DMS153 treated with DMSO at 0.1 percent for 48 hours (cell line): ENCODE results near the gene CYSRT1.
"Not testable (repeated sequence)": the region's sequence is repeated elsewhere in the genome, so short reads cannot be mapped to it uniquely, and the experiment has no call there.

Experiments
- DNase-seq: peaks from one replicate; lab custom pipeline; 2025; ENCODE audit not compliant: unreplicated experiment; lab: John Stamatoyannopoulos, UW

The CYSRT1 gene

DNA sequence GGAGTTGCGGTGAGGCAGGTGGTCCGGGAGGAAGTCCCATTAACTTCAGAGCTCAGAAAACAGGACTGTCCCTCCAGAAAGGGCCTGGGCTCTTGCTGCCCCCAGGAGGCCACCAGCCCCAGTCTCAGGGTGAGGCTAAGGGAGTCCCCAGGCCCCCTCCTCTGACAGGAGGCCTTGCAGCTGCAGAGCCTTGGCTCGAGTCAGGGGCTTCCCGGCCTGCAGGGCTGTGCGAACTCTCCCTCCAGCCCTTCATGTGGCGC is 22.9 kb downstream of the CYSRT1 start:
- no peak for DNase-seq

DNA sequence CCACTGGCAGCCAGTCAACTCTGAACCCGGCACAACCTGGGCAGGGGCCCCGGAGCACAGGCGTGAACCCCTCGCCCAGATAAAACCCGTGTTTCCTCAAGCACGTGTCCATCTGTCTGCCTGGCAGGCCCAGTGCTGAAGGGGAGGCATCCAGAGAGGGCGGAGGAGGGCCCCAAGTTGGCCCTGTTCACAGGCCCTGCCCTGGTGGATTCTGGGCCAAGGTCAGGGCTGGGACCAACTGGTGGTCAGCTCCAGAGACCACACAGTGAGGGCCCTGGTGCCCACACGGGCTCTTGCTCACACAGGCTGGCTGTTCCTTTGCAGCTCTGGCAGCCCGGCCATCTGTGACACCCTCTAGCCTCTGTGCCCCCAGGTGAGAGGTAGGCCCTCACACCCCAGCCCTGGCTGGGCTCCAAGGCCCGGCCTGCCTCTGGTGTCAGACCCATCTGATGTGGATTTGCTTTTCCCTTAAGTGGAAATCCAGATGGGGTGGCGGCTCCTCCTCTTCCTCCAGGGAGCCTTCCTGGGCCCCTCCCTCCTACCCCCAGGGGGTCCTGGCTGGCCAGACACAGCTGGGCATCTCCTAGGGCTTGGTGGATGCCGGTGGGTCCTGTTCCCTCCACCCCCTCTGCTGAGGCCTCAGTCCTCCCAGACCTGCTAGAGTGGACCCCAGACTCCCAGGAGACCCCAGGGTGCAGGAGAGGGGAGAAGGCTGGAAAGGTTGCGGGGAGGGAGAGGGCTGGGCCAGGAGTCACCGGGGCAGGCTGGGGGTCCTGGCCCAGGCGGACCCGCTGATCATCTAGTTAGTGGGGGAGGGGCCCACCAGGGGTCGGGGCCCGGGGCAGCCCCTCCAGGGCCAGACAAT is 25.6 kb downstream of the CYSRT1 start:
- DNase-seq: no peak

DNA sequence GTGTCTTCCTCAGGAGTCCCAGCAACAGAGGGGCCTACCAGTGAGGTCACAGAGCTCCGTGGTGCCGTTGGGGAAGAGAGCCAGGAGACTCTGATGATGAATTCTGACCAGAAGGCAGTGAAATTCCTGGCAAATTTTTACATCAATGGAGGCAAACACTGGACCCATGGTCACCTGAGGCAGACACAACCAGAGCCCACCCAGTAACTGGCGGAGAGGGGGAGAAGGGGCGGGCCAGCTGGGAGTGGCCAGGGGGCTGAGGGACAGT is 26.2 kb downstream of the CYSRT1 start, which contains the start of gene STPG3:
Gene STPG3 (plus strand): TSS at position 93 of the 268 bp plus-strand sequence. CDS start 1 bp downstream, at position 94.
- DNase-seq: no peak

DNA sequence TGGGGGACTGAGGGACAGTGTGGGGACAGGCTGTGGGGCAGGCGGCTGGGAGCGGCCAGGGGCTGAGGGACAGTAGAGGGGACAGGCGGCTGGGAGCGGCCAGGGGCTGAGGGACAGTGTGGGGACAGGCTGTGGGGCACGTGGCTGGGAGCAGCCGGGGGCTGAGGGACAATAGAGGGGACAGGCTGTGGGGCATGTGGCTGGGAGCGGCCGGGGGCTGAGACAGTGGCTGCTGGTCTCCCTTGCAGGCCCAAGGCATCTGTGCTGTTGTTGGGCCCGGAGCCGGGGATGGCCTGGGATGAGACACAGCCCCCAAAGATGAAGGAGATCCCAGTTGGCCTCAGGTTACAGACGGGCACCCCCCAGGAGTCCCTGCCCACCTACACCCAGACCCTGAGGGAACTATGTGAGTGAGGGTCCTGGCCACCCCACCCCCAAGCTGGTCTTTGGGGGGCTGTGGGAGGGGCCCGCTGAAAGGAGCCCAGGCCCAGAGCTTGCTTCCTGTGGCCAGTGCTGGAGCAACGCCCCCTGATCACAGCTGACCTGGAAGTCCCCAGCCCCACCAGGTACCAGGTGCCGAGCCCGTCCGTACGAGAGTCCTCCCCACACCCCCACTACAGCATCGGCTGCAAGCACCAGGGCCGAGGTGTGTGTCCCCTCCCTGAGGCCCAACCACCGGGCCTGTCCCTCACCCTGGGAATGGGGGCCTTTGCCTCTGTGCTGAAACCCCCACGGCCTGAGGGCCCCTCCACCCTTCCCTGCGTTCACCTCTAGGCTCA is 26.7 kb downstream of the CYSRT1 start:
- no peak for DNase-seq

DNA sequence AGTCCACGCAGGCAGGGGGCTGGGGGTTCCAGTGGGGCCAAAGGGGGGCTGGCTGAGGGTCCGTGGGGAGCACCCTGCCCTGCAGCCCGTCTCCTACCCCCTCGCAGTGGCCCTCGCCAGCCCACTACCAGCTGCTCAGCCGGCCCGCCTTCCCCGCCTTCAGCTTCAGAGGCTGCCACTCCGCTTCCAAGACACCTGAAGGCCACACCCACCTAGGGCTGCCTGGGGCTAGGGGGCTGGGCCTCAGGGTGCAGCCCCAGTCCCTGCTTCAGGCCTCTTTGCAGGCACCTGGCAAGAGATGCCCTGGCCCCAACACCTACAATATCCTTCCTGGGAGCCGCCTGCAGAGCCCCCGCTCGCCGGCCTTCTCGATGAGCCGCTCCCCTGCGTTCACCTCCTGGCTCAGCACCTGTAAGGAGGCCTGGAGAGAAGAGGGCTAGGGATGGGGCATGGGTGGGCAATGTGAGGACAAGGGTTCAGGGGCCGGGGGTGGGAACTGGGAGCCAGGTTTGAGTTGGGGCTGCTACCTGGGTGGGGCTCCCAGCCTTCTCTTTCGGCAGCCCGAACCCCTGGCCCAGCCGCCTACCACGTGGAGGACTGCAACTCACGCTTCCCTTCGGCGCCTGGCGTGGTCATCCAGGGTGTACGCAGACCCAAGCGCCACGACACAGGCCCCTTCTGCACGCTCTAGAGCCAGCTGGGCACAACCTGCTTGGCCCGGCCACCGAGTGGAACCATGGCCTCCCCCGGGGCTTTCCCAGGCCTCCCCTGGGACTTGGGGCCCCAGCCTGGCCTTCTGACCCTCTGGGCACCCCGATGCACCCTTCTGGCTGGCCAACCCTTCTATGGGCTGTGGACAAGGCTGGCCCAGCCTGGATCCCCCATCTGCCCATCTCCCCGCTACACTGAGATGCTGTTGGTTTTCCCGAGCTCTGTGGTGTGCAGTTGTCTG is 27.9 kb downstream of the CYSRT1 start:
- peak; percentile 18 for DNase-seq

DNA sequence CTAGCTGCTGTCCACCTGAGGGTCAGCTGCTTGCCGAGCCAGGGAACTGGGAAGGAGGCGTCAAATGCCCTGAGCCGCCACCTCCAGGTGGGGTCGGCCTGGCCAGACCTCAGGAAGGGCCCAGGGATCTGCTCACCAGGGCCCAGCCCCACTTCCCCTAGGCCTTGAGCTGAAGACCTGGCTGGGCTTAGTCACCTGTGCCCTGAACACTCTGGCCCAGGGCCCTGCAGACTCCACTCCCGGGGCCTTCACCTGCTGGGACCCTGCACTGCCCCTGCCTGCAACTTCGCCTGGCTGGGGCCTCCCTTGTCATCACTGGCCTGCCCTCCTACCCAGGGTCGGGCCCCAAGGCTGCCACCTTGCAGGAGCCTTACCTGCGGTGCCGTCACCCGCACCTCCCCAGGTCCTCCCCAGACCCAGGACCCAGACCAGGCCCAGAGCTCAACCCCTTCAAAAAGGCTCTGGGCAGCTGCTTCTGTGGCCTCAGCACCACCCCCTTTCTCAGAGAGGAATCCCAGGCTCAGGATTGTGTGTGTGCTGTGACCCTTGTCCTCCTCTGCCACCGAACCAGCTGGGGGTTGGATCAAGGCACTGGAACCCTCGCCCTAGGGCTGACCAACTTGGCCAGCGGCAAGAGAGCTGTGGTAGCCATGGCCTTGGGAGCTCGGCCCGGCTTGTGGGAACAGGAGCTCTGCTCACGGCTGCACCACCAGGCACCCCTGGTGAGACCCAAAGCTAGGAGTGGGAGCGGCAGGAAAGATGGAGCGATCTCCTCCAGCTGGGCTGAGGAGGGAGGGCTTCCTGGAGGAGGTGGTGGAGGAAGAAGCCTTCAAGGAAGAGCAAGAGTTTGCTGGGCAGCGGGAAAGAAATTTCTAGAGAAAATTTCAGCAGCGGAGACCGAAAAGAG is 29.0 kb downstream of the CYSRT1 start:
- no peak for DNase-seq

DNA sequence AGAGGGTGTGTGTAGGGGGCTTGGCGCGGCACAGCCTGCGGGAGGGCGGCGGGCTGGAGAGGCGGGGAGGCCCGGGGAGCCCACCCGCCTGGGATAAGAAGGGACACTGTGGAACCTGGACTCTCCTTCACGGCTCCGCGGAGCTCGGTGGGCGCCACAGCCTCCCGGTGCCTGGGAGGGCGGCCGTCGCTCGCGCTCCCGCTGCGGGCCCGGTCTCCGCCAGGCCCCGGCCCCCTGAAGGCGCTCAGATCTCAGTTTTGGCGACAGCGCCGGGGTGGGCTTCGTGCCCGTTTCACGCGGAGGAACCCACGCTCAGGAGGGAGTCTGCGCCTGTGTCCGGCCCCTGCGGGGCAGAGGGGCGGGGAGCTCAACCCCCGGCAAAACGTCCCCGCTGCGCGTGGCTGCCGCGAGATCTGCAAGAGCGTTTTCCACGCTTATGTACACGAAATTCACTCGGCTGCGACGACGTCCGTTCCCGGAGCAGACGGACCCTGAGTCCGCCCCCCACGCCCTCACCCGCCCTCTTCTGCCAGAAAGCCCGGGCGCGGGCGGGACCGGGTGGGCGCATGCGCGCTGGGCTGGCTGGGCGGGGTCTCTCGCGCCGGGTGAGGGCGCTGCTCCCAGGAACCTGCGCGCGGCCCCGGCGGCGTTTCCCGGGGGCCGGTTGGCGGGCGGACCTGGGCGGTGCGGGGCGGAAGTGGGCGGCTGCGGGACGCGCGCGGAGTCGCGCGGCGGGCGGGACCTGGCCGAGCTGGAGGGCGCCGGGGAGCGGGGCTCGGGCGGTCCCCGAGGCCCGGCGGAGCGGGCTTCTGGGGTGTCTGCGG is 29.9 kb downstream of the CYSRT1 start, which contains the start of gene NELFB:
Gene NELFB (plus strand): TSS at position 704 of the 824 bp plus-strand sequence.
- peak; percentile 68 for DNase-seq

DNA sequence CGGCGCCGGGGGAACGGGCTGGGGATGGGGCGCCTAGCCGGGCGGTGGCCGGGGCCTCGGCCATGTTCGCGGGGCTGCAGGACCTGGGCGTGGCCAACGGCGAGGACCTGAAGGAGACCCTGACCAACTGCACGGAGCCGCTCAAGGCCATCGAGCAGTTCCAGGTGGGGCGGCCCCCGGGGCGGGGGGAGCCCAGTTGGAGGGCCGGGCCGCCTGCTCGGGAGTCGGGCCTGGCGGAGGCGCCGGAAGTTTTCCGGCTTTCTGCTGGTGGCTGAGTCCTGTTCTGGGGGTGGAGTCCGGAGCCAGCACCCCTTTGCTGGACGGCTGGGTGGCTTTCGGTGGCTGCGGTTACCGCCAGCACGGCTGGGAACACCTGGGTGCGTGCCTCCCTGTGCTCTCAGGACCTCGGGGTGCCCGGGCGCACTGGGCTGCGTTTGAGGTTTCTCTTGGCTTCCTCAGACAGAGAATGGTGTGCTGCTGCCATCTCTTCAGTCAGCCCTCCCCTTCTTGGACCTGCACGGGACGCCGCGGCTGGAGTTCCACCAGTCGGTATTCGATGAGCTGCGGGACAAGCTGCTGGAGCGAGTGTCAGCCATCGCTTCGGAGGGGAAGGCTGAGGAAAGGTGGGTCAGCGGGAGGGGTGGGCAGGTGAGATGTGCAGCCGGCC is 30.6 kb downstream of the CYSRT1 start:
- DNase-seq: no peak

DNA sequence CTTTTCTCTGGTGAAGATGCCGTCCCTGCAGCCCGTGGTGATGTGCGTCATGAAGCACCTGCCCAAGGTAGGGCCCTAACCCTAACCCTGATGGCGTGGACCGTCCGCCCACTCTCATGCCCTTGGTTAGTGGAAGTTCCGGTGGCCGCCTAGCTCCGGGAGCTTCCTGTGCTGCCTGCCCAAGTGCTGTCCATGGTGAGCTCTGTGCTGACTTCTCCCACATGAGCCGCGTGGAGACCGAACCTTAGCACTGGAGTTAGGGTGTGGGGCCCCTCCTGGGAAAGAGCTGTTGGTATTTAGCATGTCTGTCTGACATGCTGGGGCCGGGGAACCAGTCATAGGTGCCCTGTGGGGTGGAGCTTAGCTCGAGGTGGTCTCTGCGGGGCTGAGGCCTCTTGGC is 31.4 kb downstream of the CYSRT1 start:
- no peak for DNase-seq

DNA sequence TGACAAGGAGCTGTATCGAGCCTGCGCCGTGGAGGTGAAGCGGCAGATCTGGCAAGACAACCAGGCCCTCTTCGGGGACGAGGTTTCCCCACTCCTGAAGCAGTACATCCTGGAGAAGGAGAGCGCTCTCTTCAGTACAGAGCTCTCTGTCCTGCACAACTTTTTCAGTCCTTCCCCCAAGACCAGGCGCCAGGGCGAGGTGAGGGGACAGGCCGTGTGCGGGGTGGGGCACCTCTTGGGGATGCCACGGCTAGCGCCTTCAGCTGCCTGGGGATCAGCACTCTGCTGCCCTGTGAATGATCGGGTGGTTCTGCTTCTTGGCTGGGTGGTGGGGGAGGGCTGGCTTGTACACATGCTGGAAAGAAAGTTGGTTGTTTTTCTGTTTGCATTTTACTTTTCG is 31.9 kb downstream of the CYSRT1 start:
- no peak for DNase-seq

DNA sequence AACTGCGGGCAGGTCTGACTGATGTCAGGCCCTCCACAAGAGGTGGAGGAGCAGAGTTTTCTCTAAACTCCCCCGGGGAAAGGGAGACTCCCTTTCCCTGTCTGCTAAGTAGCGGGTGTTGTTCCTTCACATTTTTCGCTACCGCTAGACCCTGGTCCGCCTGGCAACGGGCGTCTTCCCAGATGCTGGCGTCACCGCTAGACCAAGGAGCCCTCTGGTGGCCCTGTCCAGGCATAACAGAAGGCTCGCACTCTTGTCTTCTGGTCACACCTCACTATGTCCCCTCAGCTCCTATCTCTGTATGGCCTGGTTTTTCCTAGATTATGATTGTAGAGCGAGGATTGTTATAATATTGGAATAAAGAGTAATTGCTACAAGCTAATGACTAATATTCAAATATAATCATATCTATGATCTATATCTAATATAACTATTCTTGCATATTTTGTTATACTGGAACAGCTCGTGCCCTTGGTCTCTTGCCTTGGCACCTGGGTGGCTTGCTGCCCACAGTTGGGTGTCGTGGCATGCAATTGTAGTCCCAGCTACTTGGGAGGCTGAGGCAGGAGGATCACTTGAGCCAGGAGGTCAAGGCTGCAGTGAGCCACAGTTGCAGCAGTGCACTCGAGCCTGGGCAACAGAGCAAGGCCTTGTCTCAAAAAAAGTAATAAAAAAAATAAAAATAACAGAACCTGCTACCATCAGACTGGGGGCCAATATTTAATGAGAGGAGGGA is 37.4 kb downstream of the CYSRT1 start:
- DNase-seq: not testable (repeated sequence)

DNA sequence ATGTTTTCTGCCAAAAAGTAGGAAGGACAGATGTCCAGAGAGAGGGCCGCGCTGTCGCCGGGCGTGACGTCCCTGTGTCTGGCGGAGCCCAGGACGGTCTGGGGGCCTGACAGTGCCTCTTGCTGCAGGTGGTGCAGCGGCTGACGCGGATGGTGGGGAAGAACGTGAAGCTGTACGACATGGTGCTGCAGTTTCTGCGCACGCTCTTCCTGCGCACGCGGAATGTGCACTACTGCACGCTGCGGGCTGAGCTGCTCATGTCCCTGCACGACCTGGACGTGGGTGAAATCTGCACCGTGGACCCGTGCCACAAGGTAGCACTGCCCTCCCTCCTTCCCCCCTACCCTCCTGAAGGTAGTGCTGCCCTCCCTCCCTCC is 37.9 kb downstream of the CYSRT1 start:
- no peak for DNase-seq

DNA sequence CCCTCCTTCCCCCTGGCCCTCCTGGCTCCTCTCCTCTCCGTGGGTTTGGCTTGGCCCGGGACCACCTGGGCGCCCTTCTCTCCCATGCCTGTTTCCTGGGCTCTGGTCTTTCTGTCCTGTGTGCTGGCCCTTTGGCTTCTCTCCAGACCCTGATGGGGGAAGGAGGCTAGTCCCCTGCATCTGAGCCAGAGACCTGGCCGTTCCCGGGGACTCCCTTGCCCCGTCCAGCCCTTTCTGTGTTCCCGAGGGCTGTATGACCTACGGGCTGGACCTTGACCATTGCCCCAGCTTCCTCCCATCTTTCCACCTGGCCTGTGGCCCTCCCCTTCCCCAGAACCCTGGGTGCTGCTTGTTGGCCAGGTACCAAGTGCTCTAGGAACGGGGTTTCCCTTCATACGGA is 38.5 kb downstream of the CYSRT1 start:
- no peak for DNase-seq

DNA sequence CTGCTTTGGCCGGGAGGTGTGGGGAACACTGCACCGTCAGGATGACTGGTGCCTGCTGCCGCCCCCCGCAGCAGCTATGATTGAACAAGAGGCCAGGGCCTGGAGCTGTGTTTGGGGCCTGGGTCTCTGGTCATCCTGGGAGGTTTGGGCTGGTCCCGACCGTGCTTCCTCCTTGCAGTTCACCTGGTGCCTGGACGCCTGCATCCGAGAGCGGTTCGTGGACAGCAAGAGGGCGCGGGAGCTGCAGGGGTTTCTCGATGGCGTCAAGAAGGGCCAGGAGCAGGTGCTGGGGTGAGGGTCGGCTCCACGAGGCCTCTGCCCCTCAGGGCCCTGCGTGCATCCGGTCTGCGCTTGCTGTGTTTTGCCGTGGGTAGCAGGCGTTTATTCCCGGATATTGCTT is 39.1 kb downstream of the CYSRT1 start:
- DNase-seq: no peak

DNA sequence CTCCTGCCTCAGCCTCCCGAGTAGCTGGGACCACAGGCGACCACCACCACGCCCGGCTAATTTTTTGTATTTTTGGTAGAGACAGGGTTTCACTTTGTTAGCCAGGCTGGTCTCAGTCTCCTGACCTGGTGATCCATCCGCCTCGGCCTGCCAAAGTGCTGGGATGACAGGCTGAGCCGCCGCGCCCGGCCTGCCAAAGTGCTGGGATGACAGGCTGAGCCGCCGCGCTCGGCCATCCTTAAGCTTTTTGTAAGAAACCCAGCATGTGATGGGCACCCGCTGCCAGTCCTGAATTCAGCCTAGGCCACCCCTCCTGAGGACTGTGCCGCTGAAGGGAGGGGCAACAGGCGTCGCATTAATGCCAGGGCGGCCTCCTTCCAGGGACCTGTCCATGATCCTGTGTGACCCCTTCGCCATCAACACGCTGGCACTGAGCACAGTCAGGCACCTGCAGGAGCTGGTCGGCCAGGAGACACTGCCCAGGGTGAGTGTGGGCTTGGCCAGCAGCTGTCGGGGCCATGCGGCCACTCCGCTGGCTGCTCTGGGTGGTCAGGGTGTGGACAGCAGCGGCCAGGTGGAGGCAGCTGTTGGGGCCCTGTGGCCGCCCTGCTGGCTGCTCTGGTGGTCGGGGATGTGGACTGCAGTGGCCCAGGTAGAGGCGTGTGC is 40.7 kb downstream of the CYSRT1 start:
- no peak for DNase-seq

DNA sequence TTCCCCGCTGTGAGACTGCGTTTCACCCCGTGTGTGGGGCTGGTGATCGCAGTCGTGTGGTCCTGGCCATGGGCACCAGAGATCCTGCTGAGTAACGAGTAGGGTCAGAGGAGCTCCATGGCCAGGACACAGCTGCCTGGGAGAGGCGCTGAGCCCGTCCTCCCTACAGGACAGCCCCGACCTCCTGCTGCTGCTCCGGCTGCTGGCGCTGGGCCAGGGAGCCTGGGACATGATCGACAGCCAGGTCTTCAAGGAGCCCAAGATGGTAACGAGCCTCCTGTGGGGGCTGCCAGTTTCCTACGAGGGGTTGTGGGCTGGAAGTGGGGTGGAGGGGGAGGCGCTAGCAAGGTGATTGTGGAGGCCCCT is 41.2 kb downstream of the CYSRT1 start:
- DNase-seq: no peak

DNA sequence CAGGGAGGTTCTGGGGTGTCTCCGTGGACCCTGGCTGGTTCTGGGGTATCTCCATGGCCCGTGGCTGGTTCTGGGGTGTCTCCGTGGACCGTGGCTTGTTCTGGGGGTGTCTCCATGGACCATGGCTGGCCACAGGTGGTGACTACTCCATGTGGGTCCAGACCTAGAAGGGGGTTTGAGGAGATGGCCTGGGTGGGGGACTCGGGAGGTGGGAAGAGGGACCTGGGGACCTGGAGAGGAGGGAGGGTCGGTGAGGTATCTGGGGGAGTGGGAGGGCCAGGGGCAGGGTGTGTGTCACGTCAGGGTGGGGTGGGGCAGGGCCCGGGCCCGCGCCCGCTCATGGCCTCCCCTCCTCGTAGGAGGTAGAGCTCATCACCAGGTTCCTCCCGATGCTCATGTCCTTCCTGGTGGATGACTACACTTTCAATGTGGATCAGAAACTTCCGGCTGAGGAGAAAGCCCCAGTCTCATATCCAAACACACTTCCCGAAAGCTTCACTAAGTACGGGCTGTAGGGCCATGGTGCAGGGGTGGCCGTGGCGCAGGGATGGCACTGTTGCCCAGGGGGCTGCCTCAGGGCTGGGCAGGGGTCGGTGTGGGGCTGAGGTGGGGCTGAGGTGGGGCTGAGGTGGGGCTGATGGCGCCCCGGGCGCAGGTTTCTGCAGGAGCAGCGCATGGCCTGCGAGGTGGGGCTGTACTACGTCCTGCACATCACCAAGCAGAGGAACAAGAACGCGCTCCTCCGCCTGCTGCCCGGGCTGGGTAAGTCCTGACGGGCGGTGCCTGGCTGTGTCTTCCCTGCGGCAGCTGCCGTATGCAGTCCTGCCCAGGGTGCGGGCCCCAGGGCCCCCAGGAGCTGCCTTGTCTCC is 41.8 kb downstream of the CYSRT1 start:
- DNase-seq: no peak
